ENCODE data around the gene CHRNB2. TPM values are rescaled to one million over a fixed set of nuclear protein-coding genes. Genes with fewer than 3 reads are reported as not detected.

Gene CHRNB2
- total RNA-seq, 1 experiment from 2014 or later = 0.21 TPM

GRCh38 chr1:154575147-154575927 is 7.8 kb downstream of the CHRNB2 start:
- in situ Hi-C loops (cut with HindIII; ENCODE audit: low pct_unique_long_range_greater_than_20kb, low sequenced_read_pairs) = no loop called here
- TF ChIP-seq SIN3A (IDR thresholded peaks at IDR 0.05; ENCODE audit: borderline replicate concordance, insufficient read depth, low read depth, low read length) (no peak), POLR2AphosphoS5 (IDR thresholded peaks at IDR 0.05; ENCODE audit: low read depth, low read length) (0 out of 2 replicates have a peak, but pooled peaks have one; percentile 18)
- TF ChIP-seq, protein P1, sequence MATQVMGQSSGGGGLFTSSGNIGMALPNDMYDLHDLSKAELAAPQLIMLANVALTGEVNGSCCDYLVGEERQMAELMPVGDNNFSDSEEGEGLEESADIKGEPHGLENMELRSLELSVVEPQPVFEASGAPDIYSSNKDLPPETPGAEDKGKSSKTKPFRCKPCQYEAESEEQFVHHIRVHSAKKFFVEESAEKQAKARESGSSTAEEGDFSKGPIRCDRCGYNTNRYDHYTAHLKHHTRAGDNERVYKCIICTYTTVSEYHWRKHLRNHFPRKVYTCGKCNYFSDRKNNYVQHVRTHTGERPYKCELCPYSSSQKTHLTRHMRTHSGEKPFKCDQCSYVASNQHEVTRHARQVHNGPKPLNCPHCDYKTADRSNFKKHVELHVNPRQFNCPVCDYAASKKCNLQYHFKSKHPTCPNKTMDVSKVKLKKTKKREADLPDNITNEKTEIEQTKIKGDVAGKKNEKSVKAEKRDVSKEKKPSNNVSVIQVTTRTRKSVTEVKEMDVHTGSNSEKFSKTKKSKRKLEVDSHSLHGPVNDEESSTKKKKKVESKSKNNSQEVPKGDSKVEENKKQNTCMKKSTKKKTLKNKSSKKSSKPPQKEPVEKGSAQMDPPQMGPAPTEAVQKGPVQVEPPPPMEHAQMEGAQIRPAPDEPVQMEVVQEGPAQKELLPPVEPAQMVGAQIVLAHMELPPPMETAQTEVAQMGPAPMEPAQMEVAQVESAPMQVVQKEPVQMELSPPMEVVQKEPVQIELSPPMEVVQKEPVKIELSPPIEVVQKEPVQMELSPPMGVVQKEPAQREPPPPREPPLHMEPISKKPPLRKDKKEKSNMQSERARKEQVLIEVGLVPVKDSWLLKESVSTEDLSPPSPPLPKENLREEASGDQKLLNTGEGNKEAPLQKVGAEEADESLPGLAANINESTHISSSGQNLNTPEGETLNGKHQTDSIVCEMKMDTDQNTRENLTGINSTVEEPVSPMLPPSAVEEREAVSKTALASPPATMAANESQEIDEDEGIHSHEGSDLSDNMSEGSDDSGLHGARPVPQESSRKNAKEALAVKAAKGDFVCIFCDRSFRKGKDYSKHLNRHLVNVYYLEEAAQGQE (IDR thresholded peaks at IDR 0.05; ENCODE audit: insufficient read depth in 1 of 2, low read depth in 2 of 2, low read length in 1 of 2) = no peak
- Histone ChIP-seq H3K9me3 (ENCODE audit: control insufficient read depth, insufficient read depth, low read depth, low read length) (no peaks in the 10 kb centered on the region), H3K27ac (ENCODE audit: low read length) (no peak overlapping the region), H3K27me3 (ENCODE audit: control insufficient read depth, insufficient read depth, low read length) (no peaks in the 10 kb centered on the region), H3K36me3 (ENCODE audit: control insufficient read depth, insufficient read depth, low read length) (peaks cover 2% of the 10 kb centered on the region; the same call in 1 of the 2 replicates), H3K4me3 (ENCODE audit: low read depth in 2 of 2, low read length in 2 of 2) (no peak overlapping the region), H3K4me1 (ENCODE audit: control insufficient read depth, insufficient read depth, low read length) (no peaks in the 10 kb centered on the region)
- POLR2A ChIA-PET = no interaction called here
- no TSS peak for BruUV-seq (replicated peaks)
- ATAC-seq = no peak
- intact Hi-C loops (cut with micrococcal nuclease; ENCODE audit: unreplicated experiment) = no loop called here
- no peak for DNase-seq (ENCODE audit: low read depth, low spot score)
- CTCF ChIA-PET = interaction anchor here (0.6 kb wide), 1 partner anchor 536 kb away, joined by 4 read pairs; no protein-coding TSS in a partner anchor

- no peaks in the 10 kb centered on the region for H3K9me3 ChIP-seq (ENCODE audit: control insufficient read depth, insufficient read depth, low read depth, low read length)
- DNase-seq (ENCODE audit: low read depth, low spot score) (no peak), ATAC-seq (no peak)
- intact Hi-C loops (cut with micrococcal nuclease; ENCODE audit: unreplicated experiment) (no loop called here), in situ Hi-C loops (cut with HindIII; ENCODE audit: low pct_unique_long_range_greater_than_20kb, low sequenced_read_pairs) (no loop called here)
- H3K27ac ChIP-seq (ENCODE audit: low read length) = no peak overlapping the region
- TF ChIP-seq SIN3A (IDR thresholded peaks at IDR 0.05; ENCODE audit: borderline replicate concordance, insufficient read depth, low read depth, low read length) (no peak), POLR2AphosphoS5 (IDR thresholded peaks at IDR 0.05; ENCODE audit: low read depth, low read length) (no peak), TCF7L2 (IDR thresholded peaks at IDR 0.05; ENCODE audit: low read depth, low read length) (no peak)
- TF ChIP-seq, protein P1 (IDR thresholded peaks at IDR 0.05; ENCODE audit: insufficient read depth in 1 of 2, low read depth in 2 of 2, low read length in 1 of 2) = no peak
- TF ChIP-seq, protein P2, sequence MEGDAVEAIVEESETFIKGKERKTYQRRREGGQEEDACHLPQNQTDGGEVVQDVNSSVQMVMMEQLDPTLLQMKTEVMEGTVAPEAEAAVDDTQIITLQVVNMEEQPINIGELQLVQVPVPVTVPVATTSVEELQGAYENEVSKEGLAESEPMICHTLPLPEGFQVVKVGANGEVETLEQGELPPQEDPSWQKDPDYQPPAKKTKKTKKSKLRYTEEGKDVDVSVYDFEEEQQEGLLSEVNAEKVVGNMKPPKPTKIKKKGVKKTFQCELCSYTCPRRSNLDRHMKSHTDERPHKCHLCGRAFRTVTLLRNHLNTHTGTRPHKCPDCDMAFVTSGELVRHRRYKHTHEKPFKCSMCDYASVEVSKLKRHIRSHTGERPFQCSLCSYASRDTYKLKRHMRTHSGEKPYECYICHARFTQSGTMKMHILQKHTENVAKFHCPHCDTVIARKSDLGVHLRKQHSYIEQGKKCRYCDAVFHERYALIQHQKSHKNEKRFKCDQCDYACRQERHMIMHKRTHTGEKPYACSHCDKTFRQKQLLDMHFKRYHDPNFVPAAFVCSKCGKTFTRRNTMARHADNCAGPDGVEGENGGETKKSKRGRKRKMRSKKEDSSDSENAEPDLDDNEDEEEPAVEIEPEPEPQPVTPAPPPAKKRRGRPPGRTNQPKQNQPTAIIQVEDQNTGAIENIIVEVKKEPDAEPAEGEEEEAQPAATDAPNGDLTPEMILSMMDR (IDR thresholded peaks at IDR 0.05) = no peak
- no TSS peak for BruUV-seq (replicated peaks)
- no peaks in the 10 kb centered on the region for H3K4me1 ChIP-seq (ENCODE audit: control insufficient read depth, insufficient read depth, low read length)
- H3K4me3 ChIP-seq (ENCODE audit: low read depth in 2 of 2, low read length in 2 of 2) = no peak overlapping the region
- no peaks in the 10 kb centered on the region for H3K27me3 ChIP-seq (ENCODE audit: control insufficient read depth, insufficient read depth, low read length)
- peaks cover 5% of the 10 kb centered on the region; the same call in 1 of the 2 replicates for H3K36me3 ChIP-seq (ENCODE audit: control insufficient read depth, insufficient read depth, low read length)
- ChIA-PET POLR2A (no interaction called here), CTCF (no interaction called here)
These were observed 8.5 kb downstream of the CHRNB2 start for GRCh38 chr1:154575951-154576566.

All from Panc1 (cell line).